ENCODE results near the gene LACTBL1. TPM values are rescaled to one million over a fixed set of nuclear protein-coding genes. Genes with fewer than 3 reads are reported as not detected.
"Not testable (repeated sequence)": the region's sequence is repeated elsewhere in the genome, so short reads cannot be mapped to it uniquely, and the experiment has no call there.

The LACTBL1 gene
- total and polyA plus RNA-seq, 4 donors, result not detected

- no peaks in the 10 kb centered on the region for H3K27me3 ChIP-seq (ENCODE audit: control insufficient read depth in 4 of 4, insufficient read depth in 4 of 4, low read length in 3 of 4)
- DNase-seq (ENCODE audit: low spot score), result no peak
- no peak overlapping the region for H3K27ac ChIP-seq (ENCODE audit: low read depth in 1 of 2, low read length in 2 of 2)
- no peaks in the 10 kb centered on the region for H3K9me3 ChIP-seq (ENCODE audit: control insufficient read depth in 4 of 4, low read length in 3 of 4)
- WGBS, result 85% methylated on average over 3 of the region's 3 CpGs
- H3K9ac ChIP-seq (ENCODE audit: low read depth in 1 of 2, low read length in 2 of 2), result no peak overlapping the region
- H3K4me1 ChIP-seq (ENCODE audit: control insufficient read depth in 4 of 4, insufficient read depth in 4 of 4, low read length in 3 of 4), result no peaks in the 10 kb centered on the region
- no peak overlapping the region for H3K4me3 ChIP-seq (ENCODE audit: low read depth in 1 of 3, low read length in 3 of 3)
- H3K36me3 ChIP-seq (ENCODE audit: control insufficient read depth in 4 of 4, insufficient read depth in 3 of 4, low read depth in 1 of 4, low read length in 3 of 4), result no peaks in the 10 kb centered on the region
- no peak for TF ChIP-seq EGR1 (IDR thresholded peaks at IDR 0.05; ENCODE audit: low read depth in 2 of 2)
- no peak for TF ChIP-seq FOXA2 (IDR thresholded peaks at IDR 0.05)
- no peak for TF ChIP-seq HNF4G (IDR thresholded peaks at IDR 0.05)
- TF ChIP-seq ZBTB33 (IDR thresholded peaks at IDR 0.05), result no peak
- TF ChIP-seq CTCF (IDR thresholded peaks at IDR 0.05; ENCODE audit: low read depth, low read length, missing input control), result no peak
- TF ChIP-seq TAF1 (conservative IDR thresholded peaks at IDR 0.05), result no peak
- no peak for TF ChIP-seq MAX (IDR thresholded peaks at IDR 0.05)
Measured at GRCh38 chr1:23013657-23014056, 41.0 kb upstream of the LACTBL1 start.

GRCh38 chr1:23010025-23010424 lies 37.4 kb upstream of the LACTBL1 start:
- not testable (repeated sequence) for H3K4me3 ChIP-seq (ENCODE audit: low read depth in 1 of 3, low read length in 3 of 3); H3K9ac ChIP-seq (ENCODE audit: low read depth in 1 of 2, low read length in 2 of 2); H3K27ac ChIP-seq (ENCODE audit: low read depth in 1 of 2, low read length in 2 of 2); H3K36me3 ChIP-seq (ENCODE audit: control insufficient read depth in 4 of 4, insufficient read depth in 3 of 4, low read depth in 1 of 4, low read length in 3 of 4); H3K9me3 ChIP-seq (ENCODE audit: control insufficient read depth in 4 of 4, low read length in 3 of 4); H3K27me3 ChIP-seq (ENCODE audit: control insufficient read depth in 4 of 4, insufficient read depth in 4 of 4, low read length in 3 of 4); DNase-seq (ENCODE audit: low spot score); H3K4me1 ChIP-seq (ENCODE audit: control insufficient read depth in 4 of 4, insufficient read depth in 4 of 4, low read length in 3 of 4)
- WGBS, result 89% methylated on average over 8 of the region's 8 CpGs

DNA sequence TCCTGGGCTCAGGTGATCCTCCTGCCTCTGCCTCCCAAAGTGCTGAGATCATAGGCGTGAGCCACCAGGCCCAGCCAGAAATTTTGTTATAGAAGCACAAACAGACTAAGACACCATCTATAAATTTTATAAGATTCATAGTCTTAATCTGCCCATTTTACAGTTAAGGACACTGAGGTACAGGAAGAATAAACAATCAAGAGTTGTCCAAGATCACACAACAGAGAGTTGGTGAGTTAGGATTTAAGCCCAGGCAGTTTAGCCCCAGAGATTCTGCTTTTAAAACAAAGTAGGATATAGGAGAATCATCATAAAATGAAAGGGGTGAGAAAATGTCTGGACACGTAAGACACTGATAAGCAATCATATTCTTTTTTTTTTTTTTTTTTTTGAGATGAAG lies 36.2 kb upstream of the LACTBL1 start:
- Histone ChIP-seq H3K4me1 (ENCODE audit: control insufficient read depth in 4 of 4, insufficient read depth in 4 of 4, low read length in 3 of 4) (no peaks in the 10 kb centered on the region), H3K27ac (ENCODE audit: low read depth in 1 of 2, low read length in 2 of 2) (no peak overlapping the region), H3K36me3 (ENCODE audit: control insufficient read depth in 4 of 4, insufficient read depth in 3 of 4, low read depth in 1 of 4, low read length in 3 of 4) (no peaks in the 10 kb centered on the region), H3K9me3 (ENCODE audit: control insufficient read depth in 4 of 4, low read length in 3 of 4) (no peaks in the 10 kb centered on the region), H3K27me3 (ENCODE audit: control insufficient read depth in 4 of 4, insufficient read depth in 4 of 4, low read length in 3 of 4) (no peaks in the 10 kb centered on the region), H3K9ac (ENCODE audit: low read depth in 1 of 2, low read length in 2 of 2) (no peak overlapping the region), H3K4me3 (ENCODE audit: low read depth in 1 of 3, low read length in 3 of 3) (no peak overlapping the region)
- WGBS, result 87% methylated on average over 2 of the region's 2 CpGs
- no peak for TF ChIP-seq CTCF (IDR thresholded peaks at IDR 0.05; ENCODE audit: low read depth, low read length, missing input control)
- TF ChIP-seq RAD21 (IDR thresholded peaks at IDR 0.05), result no peak
- no peak for TF ChIP-seq FOXA2 (IDR thresholded peaks at IDR 0.05)
- TF ChIP-seq HNF4A (conservative IDR thresholded peaks at IDR 0.05), result no peak
- no peak for TF ChIP-seq MAX (IDR thresholded peaks at IDR 0.05)
- TF ChIP-seq TAF1 (conservative IDR thresholded peaks at IDR 0.05), result no peak
- no peak for TF ChIP-seq GABPA (IDR thresholded peaks at IDR 0.05 in 1 of 2, conservative IDR thresholded peaks at IDR 0.05 in 1 of 2)
- TF ChIP-seq NR2F2 (IDR thresholded peaks at IDR 0.05), result no peak
- no peak for TF ChIP-seq ZBTB33 (IDR thresholded peaks at IDR 0.05)
- no peak for TF ChIP-seq HNF4G (IDR thresholded peaks at IDR 0.05)
- no peak for TF ChIP-seq SP1 (IDR thresholded peaks at IDR 0.05)
- no peak for DNase-seq (ENCODE audit: low spot score)
